Activated CD4-positive, CD25-positive, alpha-beta regulatory T cell treated with anti-CD3 and anti-CD28 coated beads, Interleukin-2, amount 50 U/mL, for 16 hours (primary cell): ENCODE measurements around the gene IFFO2.

Experiments
- DNase-seq: peaks from one replicate; pipeline ENCODE4 v3.0.0-alpha.2; 2020; ENCODE audit warnings: low read depth, low spot score

The IFFO2 gene

GRCh38 chr1:18950401-18951026 is 6.0 kb downstream of the IFFO2 start:
- no peak for DNase-seq

- DNase-seq = no peak
Measured at GRCh38 chr1:18949686-18950400, 6.6 kb downstream of the IFFO2 start.

- DNase-seq = no peak
Measured at GRCh38 chr1:18948913-18949685, 7.4 kb downstream of the IFFO2 start.

GRCh38 chr1:18948048-18948912 is 8.2 kb downstream of the IFFO2 start:
- DNase-seq = no peak

GRCh38 chr1:18947570-18947969 is 8.9 kb downstream of the IFFO2 start:
- DNase-seq = no peak

- DNase-seq = no peak
Measured at GRCh38 chr1:18946550-18947381, 9.7 kb downstream of the IFFO2 start.

GRCh38 chr1:18945401-18945849 is 11.1 kb downstream of the IFFO2 start:
- DNase-seq = no peak

GRCh38 chr1:18944810-18945209 is 11.7 kb downstream of the IFFO2 start:
- no peak for DNase-seq

- no peak for DNase-seq
Measured at GRCh38 chr1:18943914-18944572, 12.4 kb downstream of the IFFO2 start.

GRCh38 chr1:18943162-18943561 is 13.3 kb downstream of the IFFO2 start:
- no peak for DNase-seq

GRCh38 chr1:18942340-18942739 is 14.1 kb downstream of the IFFO2 start:
- DNase-seq = no peak

- no peak for DNase-seq
Measured at GRCh38 chr1:18941221-18942141, 15.0 kb downstream of the IFFO2 start.

- DNase-seq = no peak
Measured at GRCh38 chr1:18940303-18941020, 16.0 kb downstream of the IFFO2 start.

GRCh38 chr1:18939398-18940302 is 16.8 kb downstream of the IFFO2 start:
- no peak for DNase-seq

- no peak for DNase-seq
Measured at GRCh38 chr1:18938707-18939070, 17.8 kb downstream of the IFFO2 start.

- no peak for DNase-seq
Measured at GRCh38 chr1:18938008-18938706, 18.3 kb downstream of the IFFO2 start.

- DNase-seq = no peak
Measured at GRCh38 chr1:18937539-18937938, 18.9 kb downstream of the IFFO2 start.
